Measurements from ENCODE around the gene TIGD6. TPM values are rescaled to one million over a fixed set of nuclear protein-coding genes. Genes with fewer than 3 reads are reported as not detected.

TIGD6 gene
- total and polyA plus RNA-seq, 9 of the 15 experiments (the other 6 are each of a cell fraction or from before 2014, with no cell fraction given), result 1.8 to 6.3 (median 3.9) TPM

DNA sequence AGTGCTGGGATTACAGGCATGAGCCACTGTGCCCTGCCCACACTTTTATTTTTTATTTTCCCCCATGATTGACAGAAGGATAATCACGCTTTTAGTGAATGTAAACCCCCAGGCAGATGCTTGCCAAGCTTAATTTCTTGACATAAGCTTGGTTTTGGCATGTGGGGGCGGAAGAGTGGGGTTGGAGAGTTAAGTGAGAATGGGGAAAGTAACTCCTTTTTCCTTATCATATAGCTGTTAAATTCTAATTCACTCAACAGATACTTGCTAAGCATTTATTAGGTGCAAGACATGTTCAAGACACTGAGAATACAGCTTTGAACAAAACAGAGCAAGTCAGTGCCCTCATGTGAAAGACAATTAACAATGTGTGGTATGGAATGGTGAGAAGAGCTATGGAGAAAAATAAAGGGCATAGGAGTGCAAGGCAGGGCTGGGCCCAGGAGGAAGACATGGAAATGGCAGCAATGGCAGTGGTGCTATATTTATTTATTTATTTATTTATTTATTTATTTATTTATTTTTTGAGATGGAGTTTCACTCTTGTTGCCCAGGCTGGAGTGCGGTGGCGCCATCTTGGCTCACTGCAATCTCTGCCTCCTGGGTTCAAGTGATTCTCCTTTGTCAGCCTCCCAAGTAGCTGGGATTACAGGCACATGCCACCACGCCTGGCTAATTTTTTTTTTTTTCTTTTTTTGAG, 37.7 kb downstream of the TIGD6 start:
- H3K27me3 ChIP-seq (ENCODE audit: control insufficient read depth in 2 of 2, insufficient read depth in 2 of 2, low read length in 2 of 2), result no peaks in the 10 kb centered on the region
- H4K20me1 ChIP-seq (replicated peaks; ENCODE audit: control insufficient read depth, insufficient read depth, low read length), result no peaks in the 10 kb centered on the region
- H2AFZ ChIP-seq (ENCODE audit: low read depth, low read length), result no peak overlapping the region
- H3K27ac ChIP-seq (ENCODE audit: extremely low read depth, low read depth, low read length), result no peak overlapping the region
- WGBS (ENCODE audit: insufficient coverage, low coverage, missing lambda C conversion rate), result 73% methylated on average over 3 of the region's 5 CpGs
- TF ChIP-seq BRF1 (IDR thresholded peaks at IDR 0.05; ENCODE audit: borderline replicate concordance, extremely low read depth, insufficient read length), result no peak
- no peak for TF ChIP-seq PTTG1 (tag; IDR thresholded peaks at IDR 0.05; ENCODE audit: low read depth)
- TF ChIP-seq ATF7 (IDR thresholded peaks at IDR 0.05), result no peak
- no peak for TF ChIP-seq KHSRP (IDR thresholded peaks at IDR 0.05)
- TF ChIP-seq HMGN3 (IDR thresholded peaks at IDR 0.05; ENCODE audit: borderline replicate concordance, extremely low read depth, insufficient read length, low read depth, low read length), result no peak
- TF ChIP-seq FOSL1 (tag; conservative IDR thresholded peaks at IDR 0.05), result no peak
- no peak for TF ChIP-seq HMBOX1 (IDR thresholded peaks at IDR 0.05)
- no peak overlapping the region for H3K9ac ChIP-seq (ENCODE audit: insufficient read depth in 1 of 2, low read depth in 2 of 2, low read length in 2 of 2)
- POLR2A ChIA-PET, result interaction anchor here (0.6 to 1.6 kb wide), 8 partner anchors 9 to 350 kb away, joined by 3 to 5 read pairs (median 3); partner anchors contain the start of genes HMGXB3 and TIGD6
- peaks cover 14 to 21% of the 10 kb centered on the region in 2 experiments; a peak in 4 of 5 replicates for H3K4me1 ChIP-seq (replicated peaks in 1 of 2; ENCODE audit: control insufficient read depth in 2 of 2, insufficient read depth in 2 of 2, low read length in 2 of 2)
- intact Hi-C loops (cut with micrococcal nuclease), result loop anchor here (1.0 to 5.0 kb wide), 3 partner anchors 28 to 125 kb away; no protein-coding TSS in a partner anchor
- ATAC-seq (no peak), DNase-seq (ENCODE audit: extremely low read depth in 1 of 4, low spot score in 3 of 4) (no peak), FAIRE-seq (no peak)
- CTCF ChIA-PET (ENCODE audit: low intra/inter-chr PET ratio), result interaction anchor here (0.8 to 5.1 kb wide), 4 partner anchors 61 to 128 kb away, joined by 3 to 59 read pairs (median 6); no protein-coding TSS in a partner anchor
- H3K36me3 ChIP-seq (ENCODE audit: control insufficient read depth, insufficient read depth, low read length), result no peaks in the 10 kb centered on the region
- H3K9me3 ChIP-seq (replicated peaks; ENCODE audit: control insufficient read depth, insufficient read depth, low read depth, low read length), result no peaks in the 10 kb centered on the region
- 0 out of 3 replicates have a peak, but pooled peaks cover 4% of the 10 kb centered on the region for H3K79me2 ChIP-seq (ENCODE audit: control insufficient read depth, insufficient read depth, low read length)
- no peaks in the 10 kb centered on the region for H3K9me1 ChIP-seq (ENCODE audit: control insufficient read depth, insufficient read depth, low read length)
- in situ Hi-C loops (cut with MboI), result loop anchor here (10.0 kb wide), 1 partner anchor 108 kb away; no protein-coding TSS in a partner anchor
- BruUV-seq (replicated peaks), result no TSS peak
- no peak overlapping the region for H3K4me3 ChIP-seq
- H3K4me2 ChIP-seq (ENCODE audit: insufficient read depth, low read length), result no peak overlapping the region
